Measurements from ENCODE around the gene ADGB. TPM values are rescaled to one million over a fixed set of nuclear protein-coding genes. Genes with fewer than 3 reads are reported as not detected.

Gene ADGB
- total and polyA plus RNA-seq, 2 donors from 2014 or later, result not detected

GRCh38 chr6:146753306-146753705, 154.5 kb downstream of the ADGB start:
- H3K4me3 ChIP-seq (ENCODE audit: low read length in 3 of 3), result no peak overlapping the region
- H3K9ac ChIP-seq (ENCODE audit: low read length in 3 of 3), result no peak overlapping the region
- TF ChIP-seq CTCF (IDR thresholded peaks at IDR 0.05; ENCODE audit: borderline replicate concordance, extremely low read depth, insufficient read depth), result no peak
- FAIRE-seq, result no peak
- H3K27me3 ChIP-seq (ENCODE audit: control insufficient read depth, insufficient read depth, low read length), result no peaks in the 10 kb centered on the region
- no peaks in the 10 kb centered on the region for H3K9me3 ChIP-seq (ENCODE audit: control insufficient read depth in 2 of 3, insufficient read depth in 1 of 3, low read length in 3 of 3)
- H3K4me1 ChIP-seq (ENCODE audit: control insufficient read depth in 2 of 3, insufficient read depth in 2 of 3, low read depth in 1 of 3, low read length in 3 of 3), result no peaks in the 10 kb centered on the region
- intact Hi-C loops (cut with DNase I), result no loop called here
- DNase-seq, result no peak
- no peak overlapping the region for H3K27ac ChIP-seq (ENCODE audit: low read depth in 2 of 2, low read length in 2 of 2)
- no peaks in the 10 kb centered on the region for H3K36me3 ChIP-seq (ENCODE audit: control insufficient read depth in 2 of 3, insufficient read depth in 3 of 3, low read length in 3 of 3)

GRCh38 chr6:146767632-146768031, 168.9 kb downstream of the ADGB start:
- no peaks in the 10 kb centered on the region for H3K4me1 ChIP-seq (ENCODE audit: control insufficient read depth in 2 of 3, insufficient read depth in 2 of 3, low read depth in 1 of 3, low read length in 3 of 3)
- no peak for TF ChIP-seq CTCF (IDR thresholded peaks at IDR 0.05; ENCODE audit: borderline replicate concordance, extremely low read depth, insufficient read depth)
- no peak for FAIRE-seq

GRCh38 chr6:146768722-146769121, 169.9 kb downstream of the ADGB start:
- Histone ChIP-seq H3K9me3 (ENCODE audit: control insufficient read depth in 2 of 3, insufficient read depth in 1 of 3, low read length in 3 of 3) (no peaks in the 10 kb centered on the region), H3K9ac (ENCODE audit: low read length in 3 of 3) (no peak overlapping the region), H3K4me3 (ENCODE audit: low read length in 3 of 3) (no peak overlapping the region), H3K27ac (ENCODE audit: low read depth in 2 of 2, low read length in 2 of 2) (no peak overlapping the region), H3K4me1 (ENCODE audit: control insufficient read depth in 2 of 3, insufficient read depth in 2 of 3, low read depth in 1 of 3, low read length in 3 of 3) (no peaks in the 10 kb centered on the region), H3K27me3 (ENCODE audit: control insufficient read depth, insufficient read depth, low read length) (no peaks in the 10 kb centered on the region), H3K36me3 (ENCODE audit: control insufficient read depth in 2 of 3, insufficient read depth in 3 of 3, low read length in 3 of 3) (no peaks in the 10 kb centered on the region)
- FAIRE-seq (no peak), DNase-seq (no peak)
- intact Hi-C loops (cut with DNase I), result no loop called here
- no peak for TF ChIP-seq CTCF (IDR thresholded peaks at IDR 0.05; ENCODE audit: borderline replicate concordance, extremely low read depth, insufficient read depth)

More at GRCh38 chr6:146767632-146768031, 168.9 kb downstream of the ADGB start:
- Histone ChIP-seq H3K9ac (ENCODE audit: low read length in 3 of 3) (no peak overlapping the region), H3K36me3 (ENCODE audit: control insufficient read depth in 2 of 3, insufficient read depth in 3 of 3, low read length in 3 of 3) (no peaks in the 10 kb centered on the region), H3K27me3 (ENCODE audit: control insufficient read depth, insufficient read depth, low read length) (no peaks in the 10 kb centered on the region), H3K4me3 (ENCODE audit: low read length in 3 of 3) (no peak overlapping the region), H3K9me3 (ENCODE audit: control insufficient read depth in 2 of 3, insufficient read depth in 1 of 3, low read length in 3 of 3) (no peaks in the 10 kb centered on the region), H3K27ac (ENCODE audit: low read depth in 2 of 2, low read length in 2 of 2) (no peak overlapping the region)
- no peak for DNase-seq
- intact Hi-C loops (cut with DNase I), result no loop called here

GRCh38 chr6:146770275-146770964, 171.6 kb downstream of the ADGB start:
- Histone ChIP-seq H3K9me3 (ENCODE audit: control insufficient read depth in 2 of 3, insufficient read depth in 1 of 3, low read length in 3 of 3) (no peaks in the 10 kb centered on the region), H3K4me3 (ENCODE audit: low read length in 3 of 3) (no peak overlapping the region), H3K4me1 (ENCODE audit: control insufficient read depth in 2 of 3, insufficient read depth in 2 of 3, low read depth in 1 of 3, low read length in 3 of 3) (no peaks in the 10 kb centered on the region), H3K36me3 (ENCODE audit: control insufficient read depth in 2 of 3, insufficient read depth in 3 of 3, low read length in 3 of 3) (no peaks in the 10 kb centered on the region), H3K27me3 (ENCODE audit: control insufficient read depth, insufficient read depth, low read length) (no peaks in the 10 kb centered on the region), H3K27ac (ENCODE audit: low read depth in 2 of 2, low read length in 2 of 2) (no peak overlapping the region), H3K9ac (ENCODE audit: low read length in 3 of 3) (no peak overlapping the region)
- no peak for TF ChIP-seq CTCF (IDR thresholded peaks at IDR 0.05; ENCODE audit: borderline replicate concordance, extremely low read depth, insufficient read depth)
- intact Hi-C loops (cut with DNase I), result no loop called here
- FAIRE-seq (no peak), DNase-seq (no peak)

Measured in kidney (tissue), 14 donors.